NCI-H526 (cell line): Measurements from ENCODE around the gene FAM168A.
A peak's percentile ranks its signal among the peaks of the same experiment; 100 is the strongest.

ENCODE experiments used
- DNase-seq, 2 experiments: peaks; one replicate each; lab custom pipeline; 2025; lab: John Stamatoyannopoulos, UW

FAM168A gene

DNA sequence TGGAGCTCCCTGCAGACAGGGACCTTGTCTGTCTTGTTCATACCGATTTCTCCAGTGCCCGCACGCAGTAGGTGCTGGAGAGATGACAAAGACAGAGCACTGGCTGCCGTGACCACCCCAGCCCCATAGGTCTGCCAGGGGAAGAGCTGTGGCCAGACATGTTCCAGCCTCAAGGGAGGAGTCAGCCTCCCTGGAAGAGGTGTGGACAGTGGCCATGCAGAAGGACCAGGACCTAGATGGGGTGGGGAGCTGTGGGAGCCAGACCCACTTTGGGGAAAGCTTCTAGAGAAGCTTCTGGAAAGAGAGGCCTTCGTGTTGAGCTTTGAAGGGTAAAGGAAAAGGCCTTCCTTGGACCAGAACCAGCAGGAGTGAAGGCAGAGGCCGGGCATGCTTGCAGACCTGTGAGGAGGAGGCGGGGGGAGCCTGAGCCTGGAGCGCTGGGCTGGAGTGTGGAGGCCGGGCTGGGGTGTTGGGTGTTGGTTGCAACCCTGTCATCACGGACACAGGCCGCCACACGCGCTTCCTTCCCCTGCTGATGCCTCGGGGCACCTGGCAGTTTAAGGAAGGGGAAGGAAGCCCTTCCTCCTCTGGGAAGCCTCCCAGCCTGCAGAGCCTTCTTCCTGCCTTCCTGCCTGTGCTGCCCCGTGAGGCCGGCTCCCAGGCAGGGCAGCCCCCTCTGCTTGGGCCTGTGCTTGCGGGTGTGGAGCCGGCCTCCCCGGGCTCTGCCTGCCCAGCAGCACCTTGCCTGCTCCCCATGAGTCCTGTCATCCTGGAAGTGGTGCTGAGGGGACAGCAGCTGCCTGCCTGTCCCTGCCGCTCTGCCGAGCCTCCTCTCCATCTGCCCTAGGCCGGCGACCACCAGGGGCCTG lies 209.4 kb downstream of the FAM168A start:
- no peak for DNase-seq

DNA sequence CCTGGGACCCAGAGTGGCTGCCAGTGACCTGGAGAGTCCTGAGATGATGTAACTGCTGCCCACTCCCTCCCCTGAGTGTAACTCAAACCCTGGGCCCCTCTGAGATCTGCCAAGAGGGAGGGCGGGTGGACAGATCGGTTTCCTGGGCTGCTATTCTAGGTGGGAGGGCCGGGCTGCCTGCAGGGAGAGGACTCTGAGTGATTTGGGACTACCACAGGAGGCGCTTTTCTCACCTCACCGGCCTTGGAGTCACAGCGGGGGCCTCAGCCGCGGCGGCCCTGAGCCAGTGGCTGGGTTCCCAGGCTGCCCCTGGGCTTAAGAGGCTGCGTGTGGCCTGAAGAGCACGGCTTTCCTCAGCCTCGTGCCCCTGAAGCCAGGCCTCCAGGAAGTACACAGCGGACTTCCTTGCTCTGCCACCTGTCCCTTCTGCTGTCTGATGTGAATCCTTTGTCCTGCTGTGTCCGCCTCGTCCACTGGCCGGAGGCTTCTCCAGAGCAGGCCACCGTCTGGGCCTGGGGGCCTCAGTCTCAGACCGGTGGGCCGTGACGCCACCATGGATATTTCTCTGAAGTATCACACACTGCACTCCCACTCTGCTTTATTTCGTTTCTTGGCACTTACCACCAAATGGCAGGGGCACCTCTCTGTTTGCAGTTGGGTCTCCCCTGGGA lies 210.2 kb downstream of the FAM168A start:
- DNase-seq = no peak

DNA sequence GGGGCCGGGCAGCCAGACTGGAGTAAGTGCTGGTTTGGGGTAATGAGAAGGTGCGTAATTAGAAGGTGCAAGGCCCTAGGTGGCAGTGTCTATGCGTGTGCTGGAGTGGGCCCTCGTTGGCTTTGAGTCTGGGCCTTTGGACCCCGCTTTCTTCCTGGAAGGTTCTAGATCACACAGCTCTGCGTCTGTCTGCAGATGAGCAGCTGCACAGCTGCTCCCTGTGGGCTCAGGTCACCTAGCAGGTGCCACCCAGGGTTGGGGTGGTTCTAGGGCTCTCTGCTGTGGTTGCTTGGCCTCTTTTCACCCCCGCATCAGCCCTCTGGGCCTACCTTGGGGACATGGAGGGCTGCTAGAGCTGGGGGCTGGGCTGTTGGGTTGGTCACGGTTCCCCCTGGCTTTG lies 211.4 kb downstream of the FAM168A start:
- no peak for DNase-seq

DNA sequence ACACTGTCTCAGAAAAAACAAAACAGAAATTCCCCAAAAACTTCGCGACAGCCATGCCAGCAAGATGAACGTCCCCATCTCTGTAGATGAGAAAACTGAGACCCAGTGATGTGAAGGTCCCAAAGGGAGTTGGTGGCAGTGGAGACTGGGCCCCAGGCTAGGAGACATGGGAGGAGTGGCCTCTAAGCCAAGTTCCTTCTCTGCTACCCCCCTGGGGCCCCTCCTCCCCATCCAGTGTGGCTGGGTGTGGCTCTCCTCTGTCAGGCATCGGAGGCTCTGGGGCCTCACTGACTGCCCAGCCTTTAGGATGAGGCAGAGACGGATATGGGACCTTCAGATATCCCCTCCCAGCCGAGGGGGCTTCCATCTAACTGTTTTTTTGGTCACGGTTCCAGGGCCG lies 211.9 kb downstream of the FAM168A start:
- peak in 1 of 2 experiments; percentile 48 for DNase-seq

DNA sequence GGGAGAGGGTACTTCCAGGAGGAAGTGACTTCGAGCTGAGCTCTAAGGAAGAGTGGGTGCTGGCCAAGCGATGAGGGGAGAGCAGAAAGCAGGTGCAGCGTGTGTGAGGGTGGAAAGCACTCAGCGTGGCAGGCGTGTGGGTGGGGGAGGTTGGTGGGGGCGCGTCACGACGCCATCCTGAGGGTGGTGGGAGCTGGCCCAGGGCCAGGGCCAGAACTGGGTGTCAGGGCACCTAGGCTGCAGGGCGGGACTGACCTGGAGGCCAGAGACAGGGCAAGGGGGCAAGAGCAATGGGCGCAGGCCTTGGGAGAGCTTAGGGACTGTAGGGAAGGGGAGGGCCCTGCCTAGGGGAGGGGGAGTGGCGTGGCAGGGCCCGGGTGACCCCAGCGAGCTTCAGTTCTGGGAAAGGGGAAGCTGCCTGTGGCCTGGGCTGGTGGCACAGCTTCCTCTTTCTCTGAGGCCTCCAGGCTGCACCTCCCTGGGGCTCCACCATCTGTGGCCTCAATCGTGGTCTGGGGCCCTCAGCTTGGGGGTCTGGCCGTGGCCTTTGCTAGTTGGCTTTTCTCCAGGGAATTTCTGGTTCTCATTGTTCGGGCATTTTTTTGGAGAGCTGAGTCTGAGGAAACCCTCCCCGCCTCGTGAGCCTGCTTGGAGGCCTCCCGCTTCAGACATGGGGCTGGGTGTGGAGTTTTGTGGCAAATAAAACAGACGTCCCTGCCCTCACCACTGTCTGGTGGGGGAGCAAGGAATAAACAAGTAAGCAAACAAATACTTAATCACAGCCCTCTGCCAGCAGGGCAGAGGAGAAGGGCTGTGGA lies 212.8 kb downstream of the FAM168A start:
- DNase-seq = no peak

DNA sequence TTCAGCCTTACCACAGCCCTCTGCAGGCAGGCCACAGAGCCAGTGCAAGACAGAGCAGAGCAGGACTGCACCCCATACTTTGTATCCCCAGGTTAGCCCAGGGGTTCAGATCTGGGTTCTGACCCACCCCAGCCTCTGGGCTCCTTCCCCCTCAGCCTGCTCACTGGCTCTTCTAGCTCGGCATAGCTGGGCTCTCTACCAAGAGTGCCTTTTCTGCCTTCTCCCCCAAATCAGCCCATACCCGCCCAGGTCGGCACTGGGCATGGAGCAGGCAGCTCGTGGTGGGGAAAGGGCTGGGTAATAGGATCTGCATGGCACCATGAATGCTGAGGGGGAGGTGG lies 213.4 kb downstream of the FAM168A start:
- DNase-seq = no peak

DNA sequence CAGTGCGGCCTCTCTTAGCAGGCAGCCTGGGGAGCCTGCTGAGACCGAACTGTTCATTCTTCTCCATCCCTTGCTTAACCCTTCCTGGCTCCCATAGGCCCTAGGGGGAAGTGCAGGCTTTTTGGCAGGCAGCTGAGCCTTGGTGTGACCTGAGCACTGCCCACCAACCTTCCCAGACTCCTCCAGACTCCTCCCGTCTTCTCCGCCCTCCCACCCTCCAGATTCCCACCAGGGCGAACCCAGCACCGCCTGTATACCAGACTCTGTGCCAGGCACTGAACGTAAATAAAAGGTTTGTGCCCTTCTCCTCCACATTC lies 213.8 kb downstream of the FAM168A start:
- DNase-seq = no peak

DNA sequence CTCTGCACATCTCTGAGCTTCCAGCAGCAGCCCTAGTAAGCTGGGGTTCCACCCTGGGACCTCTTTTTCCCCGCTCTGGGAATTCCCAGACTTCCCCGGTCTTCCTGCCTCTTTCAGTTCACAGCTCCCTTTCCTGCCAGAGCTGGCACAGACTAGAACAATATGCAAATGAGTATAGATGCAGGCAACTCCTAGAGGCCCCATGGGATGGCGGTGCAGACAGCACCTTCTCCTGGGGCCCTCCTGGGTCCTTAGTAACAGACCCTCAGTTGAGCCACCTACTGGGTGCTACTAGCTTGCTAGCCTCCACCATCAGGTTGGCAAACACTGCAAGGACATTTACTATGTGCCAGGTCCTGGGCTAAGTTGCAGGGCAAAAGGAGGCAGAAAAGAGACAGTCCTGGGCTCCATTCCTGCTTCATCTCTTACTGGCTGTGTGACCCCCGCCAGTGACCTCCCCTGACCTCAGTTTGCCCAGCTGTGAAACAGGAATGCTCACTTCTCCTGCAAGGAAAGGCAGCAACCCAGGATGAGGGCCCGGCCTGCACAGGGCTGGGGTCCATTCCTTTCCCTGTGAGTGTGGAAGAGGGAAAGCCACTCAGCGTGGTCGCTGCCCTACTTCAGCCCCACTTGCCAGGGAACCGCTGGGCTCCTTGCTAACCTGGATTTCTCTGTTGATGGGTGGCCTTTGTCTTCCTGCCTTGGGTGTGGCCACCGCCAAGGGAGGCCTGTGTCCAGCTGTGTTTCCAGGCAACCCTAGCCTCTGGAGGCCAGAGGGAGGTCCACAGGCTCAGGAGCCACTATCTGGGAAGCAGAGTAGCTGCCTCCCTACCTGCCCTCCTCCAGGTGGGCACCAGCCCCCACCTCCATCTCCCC lies 214.4 kb downstream of the FAM168A start:
- DNase-seq = peak; percentile 84 to 94

DNA sequence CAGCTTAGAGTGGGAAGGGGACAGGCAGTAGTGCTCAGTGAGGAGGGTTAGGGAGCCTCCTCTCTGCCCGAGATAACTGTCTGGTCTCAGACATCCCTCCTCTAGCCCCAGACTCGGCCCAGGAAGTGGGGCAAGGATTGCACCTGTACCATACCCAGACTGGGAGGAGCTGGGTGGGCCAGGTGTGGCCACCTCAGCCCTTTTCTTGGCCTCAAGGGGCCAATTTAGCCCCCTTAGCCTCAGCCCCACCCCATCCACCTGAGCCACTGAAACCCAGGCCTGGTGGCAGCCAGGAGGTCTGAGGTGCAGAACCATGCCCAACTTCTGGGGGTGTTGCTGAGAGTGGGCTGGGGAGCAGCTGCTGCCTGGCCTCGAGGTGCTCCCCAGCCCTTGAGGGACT lies 215.2 kb downstream of the FAM168A start:
- peak in 1 of 2 experiments; percentile 57 for DNase-seq

DNA sequence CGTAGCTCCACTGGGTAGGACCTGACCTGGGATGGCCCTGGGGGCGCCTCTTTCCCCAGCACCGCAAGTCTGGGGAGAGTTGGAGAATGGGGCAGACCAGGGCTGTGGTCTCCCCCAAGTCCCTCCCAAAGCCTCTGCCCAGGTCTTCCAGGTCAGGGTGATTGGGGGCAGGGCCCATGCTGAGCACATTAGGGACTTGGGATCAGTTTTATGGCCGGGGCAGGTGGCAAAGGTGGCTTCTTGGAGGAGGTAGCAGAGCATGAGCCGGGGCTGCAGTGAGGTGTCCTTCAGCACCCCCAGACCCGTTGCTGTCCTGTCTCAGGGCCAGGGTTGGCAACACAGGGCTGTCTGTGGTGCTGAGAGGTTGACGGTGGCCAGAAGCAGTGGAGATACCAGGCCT lies 215.7 kb downstream of the FAM168A start:
- DNase-seq = no peak

DNA sequence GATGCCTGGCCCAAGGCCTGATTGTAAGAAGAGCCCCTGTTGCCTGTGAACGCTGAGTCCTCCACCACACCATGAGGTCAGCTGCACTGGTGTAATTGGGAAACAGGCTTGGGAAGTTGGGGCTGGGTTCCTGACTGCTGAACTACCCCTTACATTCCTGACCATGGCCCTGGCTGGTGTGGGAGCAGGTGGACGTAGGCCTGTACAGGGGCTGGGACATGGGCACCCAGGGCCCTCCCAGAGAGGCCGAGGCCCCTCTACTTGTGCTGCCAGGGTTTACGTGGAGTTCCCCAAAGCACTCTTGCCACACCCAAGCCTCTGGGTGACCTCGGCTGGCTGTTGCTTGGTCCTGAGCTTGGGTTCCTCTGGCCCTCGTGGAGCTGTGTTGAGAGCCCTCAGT lies 216.3 kb downstream of the FAM168A start:
- no peak for DNase-seq

DNA sequence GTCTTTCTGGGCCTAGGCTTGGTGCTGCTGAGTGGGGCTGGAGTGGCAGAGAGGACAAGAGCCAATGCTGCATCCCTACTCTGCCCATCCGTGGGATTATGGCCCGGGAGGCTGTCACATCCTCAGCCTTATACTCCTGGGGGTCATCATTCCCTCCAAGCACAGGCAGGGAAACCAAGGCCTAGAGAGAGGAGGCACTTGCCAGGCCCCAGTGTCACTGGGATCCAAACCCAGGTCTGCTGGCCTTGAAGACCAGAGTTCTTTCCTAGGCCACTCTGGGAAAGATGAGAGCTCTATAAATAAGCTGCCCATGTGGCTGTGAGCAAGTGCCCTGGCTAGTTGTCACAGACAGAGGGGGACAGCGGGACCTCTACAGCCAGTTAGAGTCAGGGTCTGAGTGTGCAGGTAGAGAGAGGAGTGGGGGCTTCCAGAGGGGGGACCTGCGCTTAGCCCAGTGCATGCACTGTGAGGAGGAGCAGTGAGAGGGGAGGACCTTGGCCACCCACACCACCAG lies 217.0 kb downstream of the FAM168A start:
- no peak for DNase-seq

DNA sequence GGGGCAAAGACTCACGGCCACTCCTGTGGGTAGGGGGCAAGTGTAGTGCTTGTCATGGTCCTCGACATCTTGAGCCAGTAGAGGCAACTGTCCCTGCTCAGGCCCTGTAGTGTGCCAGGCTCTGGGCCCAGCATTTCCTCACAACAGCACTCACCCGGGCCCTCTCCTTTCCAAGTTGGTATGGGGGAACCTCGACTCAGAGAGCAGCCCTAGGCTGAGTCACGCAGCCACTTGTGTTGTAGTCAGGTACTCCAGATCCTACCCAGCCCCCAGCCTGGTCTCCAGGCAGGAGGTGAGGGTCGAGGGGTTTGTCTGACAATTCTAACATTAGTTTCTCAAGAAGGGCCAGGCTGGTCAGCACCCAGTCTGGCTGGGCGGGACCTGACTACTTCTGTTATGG lies 217.6 kb downstream of the FAM168A start:
- DNase-seq = no peak

DNA sequence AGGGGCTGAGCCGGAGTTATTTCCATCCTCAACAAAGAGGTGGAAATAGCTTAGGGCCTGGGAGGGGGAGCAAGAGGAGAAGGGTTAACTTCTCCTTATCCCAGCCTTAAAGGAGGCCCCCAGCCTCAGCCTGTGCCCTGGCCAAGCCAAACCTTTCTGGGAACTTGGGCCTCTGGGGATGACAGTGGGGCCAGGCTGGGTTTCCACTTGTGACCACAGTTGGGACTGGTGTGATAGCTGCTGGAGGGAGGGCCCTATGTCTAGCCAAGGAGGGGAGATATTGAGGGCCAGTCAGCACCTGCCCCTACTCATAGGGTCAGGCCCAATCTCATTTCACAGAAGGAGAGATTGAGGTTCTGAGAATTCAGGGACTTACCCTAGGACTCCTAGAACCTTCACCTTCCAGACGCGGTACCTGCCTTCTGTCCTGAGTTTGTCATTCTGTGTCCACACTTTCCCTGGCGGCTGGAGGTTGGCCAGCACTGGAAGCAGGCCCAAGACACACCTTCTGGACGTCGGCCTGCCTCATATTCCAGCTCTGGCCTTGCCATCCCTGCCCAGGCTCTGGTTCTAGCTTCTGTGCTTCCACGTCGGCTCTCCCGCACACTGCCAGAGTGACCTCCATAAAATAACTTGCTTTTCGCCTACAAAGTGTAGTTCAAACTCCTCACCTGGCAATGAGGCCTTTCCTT lies 218.6 kb downstream of the FAM168A start:
- no peak for DNase-seq

DNA sequence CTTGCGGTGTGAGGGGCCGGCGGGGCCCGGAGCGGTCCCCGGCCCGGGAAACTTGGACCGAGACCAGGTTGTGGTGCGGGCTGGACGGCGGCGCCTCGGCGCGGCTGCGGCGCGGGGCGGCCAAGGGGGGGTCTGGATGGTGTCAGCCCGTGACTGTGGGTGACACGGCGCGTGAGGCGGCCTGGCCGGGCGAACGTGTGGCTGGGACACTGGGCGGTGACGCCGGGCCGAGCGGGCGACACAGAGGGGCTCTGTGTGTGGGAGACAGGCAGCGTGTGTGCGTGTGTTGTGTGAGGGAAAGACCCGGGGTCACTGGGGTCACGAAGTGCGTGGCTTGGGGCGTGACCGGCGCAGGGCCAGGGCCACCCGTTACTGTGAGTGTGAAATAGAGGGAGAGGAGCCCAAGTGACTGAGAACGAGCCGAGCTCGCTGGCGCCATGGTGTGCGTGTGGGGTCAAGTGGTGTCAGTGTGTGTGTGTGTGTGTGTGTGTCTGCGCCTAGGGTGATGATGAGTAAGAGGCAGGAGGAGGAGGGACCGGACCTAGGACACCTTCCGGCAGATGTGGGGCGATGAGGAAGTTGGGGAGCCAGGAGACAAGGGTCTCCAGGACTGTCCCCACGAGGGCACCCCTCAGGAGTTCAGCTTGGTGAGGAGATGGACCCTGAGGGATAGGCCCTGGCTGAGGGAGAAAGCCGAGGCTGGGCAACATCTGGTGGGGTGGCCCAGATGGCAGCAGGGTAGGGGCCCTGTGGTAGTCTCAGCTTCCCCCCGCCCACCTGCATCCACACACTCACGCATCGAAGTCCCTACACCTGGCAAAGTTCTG lies 220.9 kb downstream of the FAM168A start:
- DNase-seq = peak in 1 of 2 experiments; percentile 65

DNA sequence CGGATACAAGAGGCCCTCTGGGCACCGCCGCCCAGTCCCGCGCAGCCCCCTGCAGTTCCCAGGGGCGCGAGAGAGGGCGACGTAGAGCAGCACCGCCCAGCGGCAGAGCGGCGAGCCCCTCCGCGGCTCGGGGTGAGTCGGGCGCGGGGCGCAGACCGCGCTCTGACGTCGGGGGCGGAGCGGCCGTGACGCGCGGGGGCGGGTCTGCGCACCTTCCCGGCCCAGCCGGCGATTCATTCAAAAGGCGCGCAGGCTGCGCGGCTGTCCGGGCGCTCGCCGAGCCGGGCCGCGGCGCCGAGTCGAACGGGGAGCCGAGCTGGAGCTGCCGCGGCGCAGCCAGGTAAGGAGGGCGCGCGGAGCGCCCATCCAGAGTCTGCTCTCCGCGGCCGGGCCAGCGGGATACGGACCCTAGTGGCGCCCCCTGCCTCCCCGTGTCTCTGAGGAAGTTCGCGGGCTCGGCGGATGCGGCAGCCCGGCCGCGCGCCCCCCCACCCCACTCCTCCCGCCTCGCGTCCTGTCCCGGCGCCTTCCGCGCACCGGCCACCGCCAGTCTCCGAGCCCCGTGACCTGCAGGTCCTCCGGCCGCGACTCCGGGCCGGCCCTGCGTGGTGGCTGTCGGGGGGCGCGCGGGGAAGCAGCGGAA lies 221.6 kb downstream of the FAM168A start, which contains the start of gene RELT:
Gene RELT, plus strand, starts transcription at position 240 of the 643 bp plus-strand sequence. CDS start 12,738 bp downstream, outside the sequence.
- peak; percentile 73 to 97 for DNase-seq

DNA sequence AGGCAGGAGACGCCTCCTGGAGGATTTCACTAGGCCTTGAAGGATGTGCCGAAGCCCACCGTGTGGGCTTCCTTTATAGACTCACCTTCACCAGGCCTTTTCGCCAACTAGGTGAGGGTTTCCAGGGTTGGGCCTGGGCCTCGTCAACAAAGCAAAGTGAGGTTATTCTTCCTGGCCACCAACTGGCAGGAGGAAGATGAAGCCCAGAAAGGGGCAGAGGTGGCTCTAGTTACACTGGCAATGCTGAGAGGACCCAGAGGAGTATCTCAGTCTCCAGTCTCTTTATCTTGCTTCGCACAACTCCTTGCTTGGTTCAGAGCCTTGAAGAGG lies 222.1 kb downstream of the FAM168A start:
- DNase-seq = no peak

DNA sequence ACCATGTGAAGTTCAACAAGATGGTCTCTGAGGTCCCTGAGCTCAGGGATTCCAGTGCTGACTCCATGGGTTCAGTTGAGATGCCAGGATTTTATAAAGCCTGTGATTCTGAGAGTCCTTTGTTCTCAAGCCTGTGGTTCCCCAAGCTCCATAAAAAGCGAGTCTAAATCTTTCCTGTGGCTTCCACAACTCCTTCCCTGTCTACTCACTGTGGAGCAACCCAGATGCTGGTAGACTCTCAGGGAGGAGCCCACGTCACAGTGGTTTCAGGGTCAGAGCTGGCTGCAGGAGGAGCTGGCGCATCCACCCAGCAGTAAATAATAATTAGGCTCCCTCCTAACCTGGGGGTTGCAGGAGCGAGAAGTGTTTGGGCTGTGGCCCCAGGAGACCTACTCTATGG lies 223.8 kb downstream of the FAM168A start:
- no peak for DNase-seq

DNA sequence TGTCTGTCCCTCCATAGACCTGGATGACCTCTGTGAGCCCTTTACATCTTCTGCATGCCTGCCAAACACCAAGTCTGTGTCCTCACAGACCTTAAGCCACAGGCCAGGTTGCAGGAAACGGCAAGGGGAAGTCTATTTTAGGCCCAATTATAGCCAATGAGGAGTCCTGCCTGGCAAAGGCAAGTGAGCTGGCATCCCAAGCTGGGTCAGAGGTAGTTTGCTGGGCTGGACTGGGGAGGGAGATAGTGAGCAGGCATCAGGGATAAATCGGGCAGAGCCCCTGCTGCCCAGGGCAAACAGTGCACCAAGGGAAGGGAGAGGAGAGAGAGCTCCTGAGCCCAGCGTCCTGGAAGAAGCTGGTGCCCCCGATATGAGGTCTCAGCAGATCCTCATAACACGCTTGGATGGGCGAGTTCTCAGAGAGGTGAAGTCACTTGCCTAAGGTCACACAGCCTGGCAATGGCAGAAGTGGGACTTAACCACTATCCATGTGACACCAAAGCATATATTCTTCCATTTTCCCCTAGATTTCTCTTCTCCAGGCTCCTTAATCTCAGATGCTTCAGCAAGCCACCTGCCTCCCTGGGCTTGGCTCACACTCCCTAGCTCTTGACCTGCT lies 225.4 kb downstream of the FAM168A start:
- DNase-seq = peak in 1 of 2 experiments; percentile 53
